Right forelimb (tissue), 1 donor: ENCODE results near the gene CTH.
"Not testable (repeated sequence)": the region's sequence is repeated elsewhere in the genome, so short reads cannot be mapped to it uniquely, and the experiment has no call there.

ENCODE experiments used
- DNase-seq: peaks from one replicate; pipeline ENCODE4 v3.0.0-alpha.2; 2018

Gene CTH

GRCh38 chr1:70459496-70460225 is 48.6 kb downstream of the CTH start:
- no peak for DNase-seq

- not testable (repeated sequence) for DNase-seq
Measured at GRCh38 chr1:70460740-70461713, 50.0 kb downstream of the CTH start.

GRCh38 chr1:70462611-70463010 is 51.5 kb downstream of the CTH start:
- no peak for DNase-seq

- DNase-seq, result no peak
Measured at GRCh38 chr1:70465911-70466310, 54.8 kb downstream of the CTH start.

- no peak for DNase-seq
Measured at GRCh38 chr1:70467531-70467930, 56.5 kb downstream of the CTH start.

- no peak for DNase-seq
Measured at GRCh38 chr1:70468180-70468579, 57.1 kb downstream of the CTH start.

GRCh38 chr1:70469184-70469583 is 58.1 kb downstream of the CTH start:
- DNase-seq, result not testable (repeated sequence)

- DNase-seq, result no peak
Measured at GRCh38 chr1:70475023-70475422, 64.0 kb downstream of the CTH start.

GRCh38 chr1:70477090-70477489 is 66.0 kb downstream of the CTH start:
- DNase-seq, result no peak

GRCh38 chr1:70477905-70478304 is 66.8 kb downstream of the CTH start:
- not testable (repeated sequence) for DNase-seq

- no peak for DNase-seq
Measured at GRCh38 chr1:70483342-70483741, 72.3 kb downstream of the CTH start.

- no peak for DNase-seq
Measured at GRCh38 chr1:70485624-70486023, 74.6 kb downstream of the CTH start.

- peak; percentile 76 for DNase-seq
Measured at GRCh38 chr1:70486676-70487458, 75.8 kb downstream of the CTH start.

- DNase-seq, result peak; percentile 55
Measured at GRCh38 chr1:70487459-70487815, 76.4 kb downstream of the CTH start.

- DNase-seq, result no peak
Measured at GRCh38 chr1:70487910-70488665, 77.0 kb downstream of the CTH start.
